Osteoblast (primary cell): ENCODE data around the gene CPHXL. TPM values are rescaled to one million over a fixed set of nuclear protein-coding genes. Genes with fewer than 3 reads are reported as not detected.
A peak's percentile ranks its signal among the peaks of the same experiment; 100 is the strongest.

Experiments
- DNase-seq: peaks from one replicate; pipeline ENCODE4 v3.0.0; 2011; ENCODE audit warnings: low spot score, mixed read lengths; ENCODE audit not compliant: insufficient read length; ENCODE audit errors: missing footprints
- H2AFZ ChIP-seq: 2 replicates; pipeline ENCODE4 v1.6.0; 2011; ENCODE audit warnings: mild to moderate bottlenecking, low read length
- H3K27ac ChIP-seq: 2 replicates; pipeline ENCODE4 v1.5.1; 2011; ENCODE audit warnings: mild to moderate bottlenecking, low read depth, low read length, moderate library complexity
- H3K27me3 ChIP-seq: 2 replicates; pipeline ENCODE4 v1.6.0; 2012; ENCODE audit warnings: mild to moderate bottlenecking, control low read depth, inconsistent platforms, low read length, moderate library complexity; ENCODE audit not compliant: insufficient read depth
- H3K36me3 ChIP-seq: 2 replicates; pipeline ENCODE4 v1.5.1; 2011; ENCODE audit warnings: mild to moderate bottlenecking, low read length, control low read depth, moderate library complexity; ENCODE audit not compliant: insufficient read depth
- H3K4me1 ChIP-seq: 2 replicates; pipeline ENCODE4 v1.5.1; 2011; ENCODE audit warnings: mild to moderate bottlenecking, low read length, control low read depth, moderate library complexity; ENCODE audit not compliant: insufficient read depth
- H3K4me2 ChIP-seq: 2 replicates; pipeline ENCODE4 v1.6.0; 2011; ENCODE audit warnings: mild to moderate bottlenecking, low read length; ENCODE audit not compliant: insufficient read depth
- H3K4me3 ChIP-seq: fragments of 200-600 bp; sonication (generic); 3 replicates; pipeline ENCODE4 v1.5.1; 2012; ENCODE audit warnings: mild to moderate bottlenecking, low read length, inconsistent platforms; ENCODE audit not compliant: insufficient read depth
- H3K79me2 ChIP-seq: 2 replicates; pipeline ENCODE4 v1.6.0; 2012; ENCODE audit warnings: mild to moderate bottlenecking, low read length, control low read depth, inconsistent platforms; ENCODE audit not compliant: insufficient read depth
- H3K9me3 ChIP-seq: 2 replicates; pipeline ENCODE4 v1.5.1; 2011; ENCODE audit warnings: low read depth, low read length, control low read depth
- H4K20me1 ChIP-seq: 2 replicates; pipeline ENCODE4 v1.6.0; 2012; ENCODE audit warnings: mild to moderate bottlenecking, low read length, control low read depth; ENCODE audit not compliant: insufficient read depth
- total RNA-seq: library from RNA; depleted of rRNA; stranded (reverse); fragments of >200 nt; gene quantifications from 2 replicates; pipeline ENCODE4 v1.2.3, GENCODE V29; 2012
- TF ChIP-seq, protein P1 (sequence below): IDR thresholded peaks from 2 replicates; pipeline ENCODE4 v1.5.1; 2011; ENCODE audit warnings: mild to moderate bottlenecking, low read depth, low read length, moderate library complexity; ENCODE audit errors: extremely low read depth

The CPHXL gene
- total RNA-seq, 1 donor = not detected

GRCh38 chr16:75732871-75733270 is 6.6 kb upstream of the CPHXL start:
- no peaks in the 10 kb centered on the region for H3K36me3 ChIP-seq
- no peaks in the 10 kb centered on the region for H3K9me3 ChIP-seq
- no peaks in the 10 kb centered on the region for H3K27me3 ChIP-seq
- H3K27ac ChIP-seq = no peak overlapping the region
- H3K4me2 ChIP-seq = peak overlapping the region; percentile 47
- no peaks in the 10 kb centered on the region for H3K79me2 ChIP-seq
- peak overlapping the region; percentile 29 for H3K4me3 ChIP-seq
- peak; percentile 52 for DNase-seq
- no peaks in the 10 kb centered on the region for H4K20me1 ChIP-seq
- peak overlapping the region; percentile 13 for H2AFZ ChIP-seq
- TF ChIP-seq, protein P1, sequence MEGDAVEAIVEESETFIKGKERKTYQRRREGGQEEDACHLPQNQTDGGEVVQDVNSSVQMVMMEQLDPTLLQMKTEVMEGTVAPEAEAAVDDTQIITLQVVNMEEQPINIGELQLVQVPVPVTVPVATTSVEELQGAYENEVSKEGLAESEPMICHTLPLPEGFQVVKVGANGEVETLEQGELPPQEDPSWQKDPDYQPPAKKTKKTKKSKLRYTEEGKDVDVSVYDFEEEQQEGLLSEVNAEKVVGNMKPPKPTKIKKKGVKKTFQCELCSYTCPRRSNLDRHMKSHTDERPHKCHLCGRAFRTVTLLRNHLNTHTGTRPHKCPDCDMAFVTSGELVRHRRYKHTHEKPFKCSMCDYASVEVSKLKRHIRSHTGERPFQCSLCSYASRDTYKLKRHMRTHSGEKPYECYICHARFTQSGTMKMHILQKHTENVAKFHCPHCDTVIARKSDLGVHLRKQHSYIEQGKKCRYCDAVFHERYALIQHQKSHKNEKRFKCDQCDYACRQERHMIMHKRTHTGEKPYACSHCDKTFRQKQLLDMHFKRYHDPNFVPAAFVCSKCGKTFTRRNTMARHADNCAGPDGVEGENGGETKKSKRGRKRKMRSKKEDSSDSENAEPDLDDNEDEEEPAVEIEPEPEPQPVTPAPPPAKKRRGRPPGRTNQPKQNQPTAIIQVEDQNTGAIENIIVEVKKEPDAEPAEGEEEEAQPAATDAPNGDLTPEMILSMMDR = no peak
- peaks cover 17% of the 10 kb centered on the region for H3K4me1 ChIP-seq

DNA sequence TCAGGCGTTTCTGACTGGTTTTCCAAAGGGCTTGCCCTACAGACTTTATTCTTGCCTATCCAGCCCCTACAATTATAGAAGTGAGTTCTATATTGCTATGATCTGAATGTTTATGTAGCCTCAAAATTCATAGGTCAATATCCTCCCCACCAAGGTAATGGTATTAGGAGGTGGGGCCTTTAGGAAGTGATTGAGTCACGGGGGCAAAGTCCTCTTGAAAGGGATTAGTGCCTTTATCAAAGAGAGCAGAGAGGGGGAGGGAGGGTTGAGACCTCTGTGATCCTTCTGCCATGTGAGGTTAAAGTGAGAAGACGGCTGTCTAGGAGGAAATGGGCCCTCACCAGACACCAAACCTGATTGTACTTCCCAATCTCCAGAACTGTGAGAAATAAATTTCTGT is 931 bp upstream of the CPHXL start:
- Histone ChIP-seq H3K36me3 (no peaks in the 10 kb centered on the region), H4K20me1 (no peaks in the 10 kb centered on the region), H3K9me3 (no peaks in the 10 kb centered on the region), H3K27ac (no peak overlapping the region), H3K4me3 (no peak overlapping the region), H3K4me1 (no peaks in the 10 kb centered on the region), H3K4me2 (no peak overlapping the region), H2AFZ (no peak overlapping the region), H3K79me2 (no peaks in the 10 kb centered on the region), H3K27me3 (no peaks in the 10 kb centered on the region)
- no peak for DNase-seq
- TF ChIP-seq, protein P1 = no peak

- no peak overlapping the region for H3K4me2 ChIP-seq
- H2AFZ ChIP-seq = no peak overlapping the region
- TF ChIP-seq, protein P1 = no peak
Measured at GRCh38 chr16:75718452-75718851, 7.8 kb downstream of the CPHXL start.

DNA sequence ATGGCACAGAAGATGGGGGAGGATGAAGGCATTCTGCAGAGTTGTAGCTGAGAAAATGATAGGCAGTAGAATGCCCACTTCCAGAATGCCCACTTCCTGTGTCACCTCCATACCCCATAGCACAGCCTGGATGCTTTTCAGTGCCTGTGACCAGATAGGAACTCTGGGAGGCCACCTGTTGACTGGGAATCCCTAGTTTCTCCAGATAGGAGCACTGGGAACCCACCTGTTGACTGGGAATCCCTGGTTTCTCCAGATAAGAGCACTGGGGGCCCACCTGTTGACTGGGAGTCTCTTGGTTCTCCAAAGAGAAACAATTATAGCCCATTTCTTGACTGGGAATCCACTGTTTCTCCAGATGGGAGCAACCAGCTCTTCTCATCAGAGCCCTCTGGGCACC is 11.6 kb downstream of the CPHXL start:
- no peak overlapping the region for H3K27ac ChIP-seq
- H3K79me2 ChIP-seq = no peaks in the 10 kb centered on the region
- TF ChIP-seq, protein P1 = no peak
- H3K9me3 ChIP-seq = no peaks in the 10 kb centered on the region
- H3K36me3 ChIP-seq = no peaks in the 10 kb centered on the region
- H2AFZ ChIP-seq = no peak overlapping the region
- H3K4me3 ChIP-seq = no peak overlapping the region
- no peaks in the 10 kb centered on the region for H3K27me3 ChIP-seq
- no peaks in the 10 kb centered on the region for H4K20me1 ChIP-seq
- no peaks in the 10 kb centered on the region for H3K4me1 ChIP-seq
- no peak for DNase-seq
- H3K4me2 ChIP-seq = no peak overlapping the region

More at GRCh38 chr16:75718452-75718851, 7.8 kb downstream of the CPHXL start:
- Histone ChIP-seq H3K79me2 (no peaks in the 10 kb centered on the region), H3K36me3 (no peaks in the 10 kb centered on the region), H3K4me3 (no peak overlapping the region), H4K20me1 (no peaks in the 10 kb centered on the region), H3K27me3 (no peaks in the 10 kb centered on the region), H3K27ac (no peak overlapping the region), H3K9me3 (no peaks in the 10 kb centered on the region), H3K4me1 (no peaks in the 10 kb centered on the region)
- DNase-seq = no peak
